ENCODE data around the gene ZNF117. TPM values are rescaled to one million over a fixed set of nuclear protein-coding genes. Genes with fewer than 3 reads are reported as not detected.

ZNF117 gene
- total and polyA plus RNA-seq, 10 of the 15 experiments (the other 5 are each of a cell fraction or from before 2014, with no cell fraction given) = 1.4 to 15.3 (median 7.6) TPM

DNA sequence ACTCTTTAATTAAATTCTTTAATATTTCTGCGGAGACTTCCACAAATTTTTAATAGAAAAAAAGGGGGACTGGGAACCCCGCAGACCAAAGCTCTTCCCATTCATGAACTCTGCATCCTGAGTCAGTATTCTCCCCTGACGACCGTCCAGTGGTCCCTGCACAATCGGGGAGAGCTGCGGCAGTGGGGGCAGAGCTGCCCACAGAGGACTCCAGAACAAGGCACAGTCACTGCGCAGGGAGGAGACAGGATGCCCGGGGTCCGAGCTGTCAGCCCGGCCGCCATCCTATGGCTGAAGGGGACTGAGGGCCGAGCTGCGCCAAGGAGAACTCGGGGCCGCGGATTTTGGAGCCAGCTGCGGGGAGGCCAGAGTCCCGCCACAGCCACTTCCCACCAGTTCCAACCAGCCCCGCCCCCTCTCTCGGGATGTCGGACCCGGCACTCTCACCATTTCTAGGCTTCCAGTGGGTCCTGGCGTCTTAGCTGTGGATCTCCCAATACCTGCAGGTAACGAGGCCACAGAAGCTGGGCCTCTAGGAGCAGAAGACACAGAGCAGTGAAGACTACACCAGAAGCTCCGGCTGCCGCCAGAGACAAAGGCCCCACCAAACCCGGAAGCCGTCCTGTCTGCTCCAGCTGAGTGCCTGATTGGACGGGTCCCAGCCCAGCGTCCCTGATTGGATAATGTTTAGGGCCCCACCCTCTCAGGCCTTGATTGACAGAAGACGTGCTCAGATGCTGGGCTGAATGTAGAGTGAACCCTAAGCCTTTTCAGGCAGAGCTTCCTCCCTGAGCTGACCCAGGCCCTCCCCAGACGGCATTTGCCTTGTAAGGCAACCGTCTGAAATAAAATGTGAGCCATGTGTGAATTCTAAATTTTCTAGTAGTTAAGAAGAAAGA, 15.5 kb upstream of the ZNF117 start, which contains the start of gene ERV3-1 (continued):
- TF ChIP-seq, protein P1, sequence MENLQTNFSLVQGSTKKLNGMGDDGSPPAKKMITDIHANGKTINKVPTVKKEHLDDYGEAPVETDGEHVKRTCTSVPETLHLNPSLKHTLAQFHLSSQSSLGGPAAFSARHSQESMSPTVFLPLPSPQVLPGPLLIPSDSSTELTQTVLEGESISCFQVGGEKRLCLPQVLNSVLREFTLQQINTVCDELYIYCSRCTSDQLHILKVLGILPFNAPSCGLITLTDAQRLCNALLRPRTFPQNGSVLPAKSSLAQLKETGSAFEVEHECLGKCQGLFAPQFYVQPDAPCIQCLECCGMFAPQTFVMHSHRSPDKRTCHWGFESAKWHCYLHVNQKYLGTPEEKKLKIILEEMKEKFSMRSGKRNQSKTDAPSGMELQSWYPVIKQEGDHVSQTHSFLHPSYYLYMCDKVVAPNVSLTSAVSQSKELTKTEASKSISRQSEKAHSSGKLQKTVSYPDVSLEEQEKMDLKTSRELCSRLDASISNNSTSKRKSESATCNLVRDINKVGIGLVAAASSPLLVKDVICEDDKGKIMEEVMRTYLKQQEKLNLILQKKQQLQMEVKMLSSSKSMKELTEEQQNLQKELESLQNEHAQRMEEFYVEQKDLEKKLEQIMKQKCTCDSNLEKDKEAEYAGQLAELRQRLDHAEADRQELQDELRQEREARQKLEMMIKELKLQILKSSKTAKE (IDR thresholded peaks at IDR 0.05; ENCODE audit: low read depth, poor library complexity, severe bottlenecking) = peak; percentile 27
- TF ChIP-seq ZSCAN29 (IDR thresholded peaks at IDR 0.05) = no peak
- TF ChIP-seq, protein P2, sequence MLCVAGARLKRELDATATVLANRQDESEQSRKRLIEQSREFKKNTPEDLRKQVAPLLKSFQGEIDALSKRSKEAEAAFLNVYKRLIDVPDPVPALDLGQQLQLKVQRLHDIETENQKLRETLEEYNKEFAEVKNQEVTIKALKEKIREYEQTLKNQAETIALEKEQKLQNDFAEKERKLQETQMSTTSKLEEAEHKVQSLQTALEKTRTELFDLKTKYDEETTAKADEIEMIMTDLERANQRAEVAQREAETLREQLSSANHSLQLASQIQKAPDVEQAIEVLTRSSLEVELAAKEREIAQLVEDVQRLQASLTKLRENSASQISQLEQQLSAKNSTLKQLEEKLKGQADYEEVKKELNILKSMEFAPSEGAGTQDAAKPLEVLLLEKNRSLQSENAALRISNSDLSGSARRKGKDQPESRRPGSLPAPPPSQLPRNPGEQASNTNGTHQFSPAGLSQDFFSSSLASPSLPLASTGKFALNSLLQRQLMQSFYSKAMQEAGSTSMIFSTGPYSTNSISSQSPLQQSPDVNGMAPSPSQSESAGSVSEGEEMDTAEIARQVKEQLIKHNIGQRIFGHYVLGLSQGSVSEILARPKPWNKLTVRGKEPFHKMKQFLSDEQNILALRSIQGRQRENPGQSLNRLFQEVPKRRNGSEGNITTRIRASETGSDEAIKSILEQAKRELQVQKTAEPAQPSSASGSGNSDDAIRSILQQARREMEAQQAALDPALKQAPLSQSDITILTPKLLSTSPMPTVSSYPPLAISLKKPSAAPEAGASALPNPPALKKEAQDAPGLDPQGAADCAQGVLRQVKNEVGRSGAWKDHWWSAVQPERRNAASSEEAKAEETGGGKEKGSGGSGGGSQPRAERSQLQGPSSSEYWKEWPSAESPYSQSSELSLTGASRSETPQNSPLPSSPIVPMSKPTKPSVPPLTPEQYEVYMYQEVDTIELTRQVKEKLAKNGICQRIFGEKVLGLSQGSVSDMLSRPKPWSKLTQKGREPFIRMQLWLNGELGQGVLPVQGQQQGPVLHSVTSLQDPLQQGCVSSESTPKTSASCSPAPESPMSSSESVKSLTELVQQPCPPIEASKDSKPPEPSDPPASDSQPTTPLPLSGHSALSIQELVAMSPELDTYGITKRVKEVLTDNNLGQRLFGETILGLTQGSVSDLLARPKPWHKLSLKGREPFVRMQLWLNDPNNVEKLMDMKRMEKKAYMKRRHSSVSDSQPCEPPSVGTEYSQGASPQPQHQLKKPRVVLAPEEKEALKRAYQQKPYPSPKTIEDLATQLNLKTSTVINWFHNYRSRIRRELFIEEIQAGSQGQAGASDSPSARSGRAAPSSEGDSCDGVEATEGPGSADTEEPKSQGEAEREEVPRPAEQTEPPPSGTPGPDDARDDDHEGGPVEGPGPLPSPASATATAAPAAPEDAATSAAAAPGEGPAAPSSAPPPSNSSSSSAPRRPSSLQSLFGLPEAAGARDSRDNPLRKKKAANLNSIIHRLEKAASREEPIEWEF (IDR thresholded peaks at IDR 0.05; ENCODE audit: insufficient replicate concordance, low read depth, low read length) = no peak
- peak; percentile 75; the same call in 1 of the 2 replicates for TF ChIP-seq RB1 (IDR thresholded peaks at IDR 0.05; ENCODE audit: borderline replicate concordance)
- TF ChIP-seq NRF1 (conservative IDR thresholded peaks at IDR 0.05; ENCODE audit: low read depth, low read length) = no peak
- TF ChIP-seq, protein P3, sequence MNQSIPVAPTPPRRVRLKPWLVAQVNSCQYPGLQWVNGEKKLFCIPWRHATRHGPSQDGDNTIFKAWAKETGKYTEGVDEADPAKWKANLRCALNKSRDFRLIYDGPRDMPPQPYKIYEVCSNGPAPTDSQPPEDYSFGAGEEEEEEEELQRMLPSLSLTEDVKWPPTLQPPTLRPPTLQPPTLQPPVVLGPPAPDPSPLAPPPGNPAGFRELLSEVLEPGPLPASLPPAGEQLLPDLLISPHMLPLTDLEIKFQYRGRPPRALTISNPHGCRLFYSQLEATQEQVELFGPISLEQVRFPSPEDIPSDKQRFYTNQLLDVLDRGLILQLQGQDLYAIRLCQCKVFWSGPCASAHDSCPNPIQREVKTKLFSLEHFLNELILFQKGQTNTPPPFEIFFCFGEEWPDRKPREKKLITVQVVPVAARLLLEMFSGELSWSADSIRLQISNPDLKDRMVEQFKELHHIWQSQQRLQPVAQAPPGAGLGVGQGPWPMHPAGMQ (IDR thresholded peaks at IDR 0.05; ENCODE audit: borderline replicate concordance) = no peak
- no peak for TF ChIP-seq ZNF24 (IDR thresholded peaks at IDR 0.05)
- no peak for TF ChIP-seq NR2C2 (IDR thresholded peaks at IDR 0.05; ENCODE audit: borderline replicate concordance, control insufficient read depth, insufficient read length, low read depth)
- TF ChIP-seq BMI1 (IDR thresholded peaks at IDR 0.05; ENCODE audit: borderline replicate concordance) = no peak
- TF ChIP-seq GATAD2B (conservative IDR thresholded peaks at IDR 0.05; ENCODE audit: low read depth) = peak; percentile 62; the same call in 1 of the 2 replicates
- TF ChIP-seq, protein P4, sequence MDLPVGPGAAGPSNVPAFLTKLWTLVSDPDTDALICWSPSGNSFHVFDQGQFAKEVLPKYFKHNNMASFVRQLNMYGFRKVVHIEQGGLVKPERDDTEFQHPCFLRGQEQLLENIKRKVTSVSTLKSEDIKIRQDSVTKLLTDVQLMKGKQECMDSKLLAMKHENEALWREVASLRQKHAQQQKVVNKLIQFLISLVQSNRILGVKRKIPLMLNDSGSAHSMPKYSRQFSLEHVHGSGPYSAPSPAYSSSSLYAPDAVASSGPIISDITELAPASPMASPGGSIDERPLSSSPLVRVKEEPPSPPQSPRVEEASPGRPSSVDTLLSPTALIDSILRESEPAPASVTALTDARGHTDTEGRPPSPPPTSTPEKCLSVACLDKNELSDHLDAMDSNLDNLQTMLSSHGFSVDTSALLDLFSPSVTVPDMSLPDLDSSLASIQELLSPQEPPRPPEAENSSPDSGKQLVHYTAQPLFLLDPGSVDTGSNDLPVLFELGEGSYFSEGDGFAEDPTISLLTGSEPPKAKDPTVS (IDR thresholded peaks at IDR 0.05; ENCODE audit: low read depth, low read length) = no peak
- TF ChIP-seq, protein P5, sequence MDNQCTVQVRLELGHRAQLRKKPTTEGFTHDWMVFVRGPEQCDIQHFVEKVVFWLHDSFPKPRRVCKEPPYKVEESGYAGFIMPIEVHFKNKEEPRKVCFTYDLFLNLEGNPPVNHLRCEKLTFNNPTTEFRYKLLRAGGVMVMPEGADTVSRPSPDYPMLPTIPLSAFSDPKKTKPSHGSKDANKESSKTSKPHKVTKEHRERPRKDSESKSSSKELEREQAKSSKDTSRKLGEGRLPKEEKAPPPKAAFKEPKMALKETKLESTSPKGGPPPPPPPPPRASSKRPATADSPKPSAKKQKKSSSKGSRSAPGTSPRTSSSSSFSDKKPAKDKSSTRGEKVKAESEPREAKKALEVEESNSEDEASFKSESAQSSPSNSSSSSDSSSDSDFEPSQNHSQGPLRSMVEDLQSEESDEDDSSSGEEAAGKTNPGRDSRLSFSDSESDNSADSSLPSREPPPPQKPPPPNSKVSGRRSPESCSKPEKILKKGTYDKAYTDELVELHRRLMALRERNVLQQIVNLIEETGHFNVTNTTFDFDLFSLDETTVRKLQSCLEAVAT (IDR thresholded peaks at IDR 0.05) = peak; percentile 80
- peak; percentile 95 for TF ChIP-seq TAF1 (IDR thresholded peaks at IDR 0.05; ENCODE audit: borderline replicate concordance, low read depth, low read length)
